ENCODE results near the gene CADPS. TPM values are rescaled to one million over a fixed set of nuclear protein-coding genes. Genes with fewer than 3 reads are reported as not detected.

CADPS gene
- total RNA-seq, 2 experiments from 2014 or later: not detected

- POLR2A ChIA-PET: no interaction called here
- H3K9me3 Mint-ChIP-seq: no peaks in the 10 kb centered on the region
- no peak overlapping the region for H3K27ac Mint-ChIP-seq
- no peak overlapping the region for H3K4me3 Mint-ChIP-seq
- CTCF ChIA-PET: no interaction called here
- DNase-seq: no peak
- peaks cover 85% of the 10 kb centered on the region for H3K27me3 Mint-ChIP-seq
- no peaks in the 10 kb centered on the region for H3K4me1 Mint-ChIP-seq
- H3K36me3 Mint-ChIP-seq (ENCODE audit: low read depth): peaks cover under 1% of the 10 kb centered on the region
Observed at GRCh38 chr3:62375655-62376453, 499.4 kb downstream of the CADPS start.

- Mint-ChIP-seq H3K4me3 (no peak overlapping the region), H3K27me3 (peaks cover 86% of the 10 kb centered on the region), H3K9me3 (peaks cover 3% of the 10 kb centered on the region), H3K4me1 (no peaks in the 10 kb centered on the region), H3K27ac (no peak overlapping the region), H3K36me3 (ENCODE audit: low read depth) (peaks cover 3% of the 10 kb centered on the region)
- ChIA-PET CTCF (no interaction called here), POLR2A (no interaction called here)
- no peak for DNase-seq
Observed at GRCh38 chr3:62374341-62375218, 500.6 kb downstream of the CADPS start.

- Mint-ChIP-seq H3K4me1 (no peaks in the 10 kb centered on the region), H3K4me3 (no peak overlapping the region), H3K27me3 (peaks cover 84% of the 10 kb centered on the region), H3K36me3 (ENCODE audit: low read depth) (peaks cover 3% of the 10 kb centered on the region), H3K27ac (no peak overlapping the region), H3K9me3 (peaks cover 3% of the 10 kb centered on the region)
- ChIA-PET POLR2A (no interaction called here), CTCF (no interaction called here)
- no peak for DNase-seq
Observed at GRCh38 chr3:62373714-62374333, 501.4 kb downstream of the CADPS start.

- DNase-seq: no peak
- H3K4me1 Mint-ChIP-seq: no peaks in the 10 kb centered on the region
- POLR2A ChIA-PET: no interaction called here
Observed at GRCh38 chr3:62373215-62373614, 502.0 kb downstream of the CADPS start, which contains the start of gene FEZF2. Gene FEZF2, minus strand, starts transcription at chr3:62373550. Its CDS starts 682 bp downstream, at chr3:62372868.

GRCh38 chr3:62372621-62373041 lies 502.6 kb downstream of the CADPS start:
- DNase-seq: no peak
- Mint-ChIP-seq H3K9me3 (peaks cover 3% of the 10 kb centered on the region), H3K4me1 (no peaks in the 10 kb centered on the region), H3K4me3 (no peak overlapping the region), H3K36me3 (ENCODE audit: low read depth) (peaks cover 3% of the 10 kb centered on the region), H3K27ac (no peak overlapping the region), H3K27me3 (peaks cover 90% of the 10 kb centered on the region)
- CTCF ChIA-PET: no interaction called here
- POLR2A ChIA-PET: no interaction called here

More at GRCh38 chr3:62373215-62373614, 502.0 kb downstream of the CADPS start, which contains the start of gene FEZF2:
- H3K36me3 Mint-ChIP-seq (ENCODE audit: low read depth): peaks cover 3% of the 10 kb centered on the region
- no peak within 1 kb of the TSS for H3K4me3 Mint-ChIP-seq
- H3K27ac Mint-ChIP-seq: no peak within 1 kb of the TSS
- H3K27me3 Mint-ChIP-seq: peaks cover 87% of the 10 kb centered on the region
- CTCF ChIA-PET: no interaction called here
- peaks cover 3% of the 10 kb centered on the region for H3K9me3 Mint-ChIP-seq

- ChIA-PET CTCF (no interaction called here), POLR2A (no interaction called here)
- Mint-ChIP-seq H3K9me3 (peaks cover 3% of the 10 kb centered on the region), H3K36me3 (ENCODE audit: low read depth) (peaks cover 3% of the 10 kb centered on the region), H3K27me3 (peaks cover 91% of the 10 kb centered on the region), H3K4me3 (no peak overlapping the region), H3K27ac (no peak overlapping the region), H3K4me1 (no peaks in the 10 kb centered on the region)
- DNase-seq: no peak
Observed at GRCh38 chr3:62371720-62372591, 503.3 kb downstream of the CADPS start.

GRCh38 chr3:62370858-62371719 lies 504.1 kb downstream of the CADPS start:
- POLR2A ChIA-PET: no interaction called here
- peak overlapping the region; percentile 50 for H3K27ac Mint-ChIP-seq
- H3K27me3 Mint-ChIP-seq: peaks cover 91% of the 10 kb centered on the region
- DNase-seq: no peak
- H3K4me3 Mint-ChIP-seq: peak overlapping the region; percentile 41
- H3K36me3 Mint-ChIP-seq (ENCODE audit: low read depth): peaks cover 3% of the 10 kb centered on the region
- CTCF ChIA-PET: no interaction called here
- H3K4me1 Mint-ChIP-seq: no peaks in the 10 kb centered on the region
- peaks cover 3% of the 10 kb centered on the region for H3K9me3 Mint-ChIP-seq

- H3K36me3 Mint-ChIP-seq (ENCODE audit: low read depth): peaks cover 3% of the 10 kb centered on the region
- H3K4me1 Mint-ChIP-seq: no peaks in the 10 kb centered on the region
- CTCF ChIA-PET: interaction anchor here (1.7 kb wide), 1 partner anchor 11 kb away, joined by 4 read pairs; no protein-coding TSS in a partner anchor
- peaks cover 3% of the 10 kb centered on the region for H3K9me3 Mint-ChIP-seq
- no peak for DNase-seq
- H3K27ac Mint-ChIP-seq: peak overlapping the region; percentile 33
- H3K4me3 Mint-ChIP-seq: peak overlapping the region; percentile 41
- POLR2A ChIA-PET: no interaction called here
- H3K27me3 Mint-ChIP-seq: peaks cover 91% of the 10 kb centered on the region
Observed at GRCh38 chr3:62370112-62370857, 504.9 kb downstream of the CADPS start.

- peaks cover 89% of the 10 kb centered on the region for H3K27me3 Mint-ChIP-seq
- peaks cover 3% of the 10 kb centered on the region for H3K36me3 Mint-ChIP-seq (ENCODE audit: low read depth)
- ChIA-PET POLR2A (no interaction called here), CTCF (interaction anchor here (1.7 kb wide), 1 partner anchor 12 kb away, joined by 4 read pairs; no protein-coding TSS in a partner anchor)
- peak overlapping the region; percentile 68 for H3K27ac Mint-ChIP-seq
- DNase-seq: no peak
- no peaks in the 10 kb centered on the region for H3K4me1 Mint-ChIP-seq
- no peak overlapping the region for H3K4me3 Mint-ChIP-seq
- peaks cover 3% of the 10 kb centered on the region for H3K9me3 Mint-ChIP-seq
Observed at GRCh38 chr3:62369476-62369743, 505.8 kb downstream of the CADPS start.

GRCh38 chr3:62368705-62369475 lies 506.3 kb downstream of the CADPS start:
- POLR2A ChIA-PET: no interaction called here
- Mint-ChIP-seq H3K4me3 (no peak overlapping the region), H3K4me1 (no peaks in the 10 kb centered on the region), H3K36me3 (ENCODE audit: low read depth) (peaks cover 3% of the 10 kb centered on the region), H3K27me3 (peaks cover 88% of the 10 kb centered on the region), H3K27ac (peak overlapping the region; percentile 14), H3K9me3 (peaks cover 3% of the 10 kb centered on the region)
- CTCF ChIA-PET: interaction anchor here (1.7 kb wide), 1 partner anchor 12 kb away, joined by 4 read pairs; no protein-coding TSS in a partner anchor
- DNase-seq: no peak
